GM21529 (cell line): ENCODE data around the gene HDAC3.

Experiments used
- ATAC-seq: cut with Tn5 transposase; IDR thresholded peaks from one replicate; pipeline ENCODE4 v1.9.1; 2021; ENCODE audit not compliant: unreplicated experiment

HDAC3 gene

DNA sequence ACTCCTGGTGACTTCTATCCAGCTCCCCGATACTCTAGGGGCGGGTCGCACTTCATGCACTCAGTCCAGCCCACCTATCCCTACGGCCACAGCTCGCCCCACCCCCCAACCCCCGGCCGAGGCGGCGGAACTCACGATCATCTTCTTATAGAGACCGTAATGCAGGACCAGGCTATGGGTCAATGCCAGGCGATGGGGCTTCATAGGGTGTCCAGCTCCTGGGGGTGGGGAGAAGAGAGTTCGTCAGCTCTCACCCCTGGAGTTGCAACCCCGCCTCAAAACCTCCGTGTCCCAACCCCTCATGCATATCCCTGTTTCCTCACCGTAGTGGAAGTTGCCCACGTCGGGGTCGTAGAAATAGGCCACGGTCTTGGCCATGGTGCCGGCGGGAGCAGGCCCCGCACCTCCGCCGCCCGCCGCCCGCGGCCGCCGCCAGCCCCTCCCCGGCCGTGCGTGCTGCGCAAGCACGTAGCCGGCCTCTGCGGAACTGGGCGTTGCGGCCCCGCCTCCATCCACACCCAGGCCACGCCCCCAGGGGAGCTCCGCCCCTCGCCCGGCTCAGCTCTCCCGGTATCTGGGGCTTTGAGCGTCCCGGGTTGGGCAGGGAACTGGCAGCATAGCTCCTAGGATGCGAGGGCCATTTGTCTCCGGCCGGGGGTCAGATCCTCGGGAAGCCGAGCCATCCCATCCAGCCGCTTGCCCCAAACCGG, at the start of gene HDAC3, which contains the start of gene RELL2:
HDAC3 (minus strand) TSS at position 437 of the 710 bp plus-strand sequence; CDS start at position 378, 59 bp downstream.
RELL2 (plus strand) TSS at position 585 of the 710 bp plus-strand sequence. CDS start 1,229 bp downstream, outside the sequence.
- peak; percentile 72 for ATAC-seq

DNA sequence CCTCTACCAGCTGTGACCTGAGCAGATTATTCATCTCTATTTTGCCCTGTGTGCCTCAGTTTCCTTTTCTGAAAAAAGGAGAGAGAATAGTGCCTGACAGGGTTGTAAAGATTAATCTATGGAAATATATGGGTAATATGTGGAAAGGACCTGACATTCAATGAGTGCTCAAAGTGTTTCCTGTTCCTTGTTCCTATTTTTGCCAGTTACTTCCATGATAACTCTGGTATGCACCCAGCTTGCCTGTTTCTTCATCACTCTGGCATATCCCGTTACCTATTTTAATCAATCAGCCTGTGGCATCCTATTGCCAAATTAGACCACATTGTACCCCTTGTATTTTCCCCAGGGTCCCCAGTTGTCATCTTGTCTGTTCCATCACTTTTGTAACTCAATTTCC, 48.9 kb upstream of the HDAC3 start:
- ATAC-seq = no peak

DNA sequence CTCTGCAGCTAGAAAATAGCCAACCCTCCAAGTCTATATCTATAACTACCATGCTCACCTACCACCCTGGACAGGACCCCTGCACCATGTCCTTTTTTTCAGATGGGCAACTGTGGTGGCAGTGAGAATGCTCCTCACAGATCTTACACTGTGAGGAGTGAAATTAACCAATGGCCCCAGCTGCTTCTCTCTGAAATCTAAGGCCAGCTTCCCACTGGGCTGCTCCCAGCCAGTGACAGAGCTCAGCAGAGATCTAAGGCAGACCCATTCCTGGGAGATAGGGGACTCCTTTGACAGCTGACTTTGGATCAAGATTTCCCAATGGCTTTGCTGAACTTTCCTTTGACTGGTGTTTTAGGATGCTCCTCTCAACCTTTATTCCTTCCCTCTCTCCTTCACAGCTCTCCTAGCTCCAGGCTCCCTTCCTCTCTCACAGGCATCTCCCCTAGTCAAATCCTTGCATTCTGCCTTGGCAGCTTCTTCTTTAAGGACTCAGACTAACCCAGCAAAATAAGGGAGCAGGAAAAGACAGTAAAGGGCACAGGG, 47.0 kb upstream of the HDAC3 start:
- ATAC-seq = no peak

DNA sequence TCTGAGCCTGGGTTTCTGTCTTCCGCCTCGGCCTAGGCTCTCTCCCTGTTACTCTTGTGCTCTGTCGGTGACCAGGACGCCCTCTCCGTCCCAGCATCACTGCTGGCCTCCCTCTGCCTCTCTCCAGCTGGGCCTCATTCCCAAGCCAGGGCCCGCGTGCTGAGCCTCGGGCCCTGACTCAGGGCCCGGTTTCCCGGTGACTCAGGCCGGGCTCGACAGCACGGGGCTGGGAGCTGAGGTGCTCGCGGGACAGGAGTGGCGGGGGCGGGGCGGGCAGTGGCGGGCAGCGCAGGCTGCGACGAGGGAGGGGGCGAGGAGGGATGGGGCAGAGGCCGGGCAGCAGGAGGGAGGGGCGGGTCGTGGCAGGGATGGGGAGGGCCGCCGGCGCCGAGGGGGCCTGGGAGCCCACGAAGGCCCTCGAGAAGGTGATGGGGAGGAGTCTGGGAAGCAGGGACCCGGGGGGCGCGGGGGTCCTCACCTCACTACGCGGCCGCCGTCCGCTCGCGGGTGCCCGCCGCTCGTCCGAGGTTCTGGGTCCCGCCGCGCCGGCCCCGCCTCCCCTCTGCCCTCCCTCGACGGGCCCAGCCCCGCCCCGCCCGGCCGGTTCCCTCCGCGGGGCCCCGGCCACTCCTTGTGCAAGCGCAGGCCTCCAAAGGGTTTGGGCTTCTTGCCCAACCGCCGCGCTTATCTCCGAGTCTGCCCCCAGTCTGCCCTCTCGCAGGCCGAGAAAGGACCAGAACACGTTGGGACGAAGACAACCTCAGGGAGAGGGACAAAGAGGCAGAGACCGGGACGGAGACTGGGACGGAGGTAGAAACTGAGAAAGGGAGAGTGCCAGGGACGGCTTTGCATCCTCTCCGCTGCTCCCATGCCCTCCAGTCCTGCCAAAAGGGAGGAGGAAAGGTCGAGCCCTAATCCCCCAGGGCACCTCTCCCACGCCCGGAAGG, 45.3 kb upstream of the HDAC3 start, which contains the start of gene ARAP3:
ARAP3 (minus strand) TSS at position 536 of the 947 bp plus-strand sequence. CDS start 1,744 bp downstream, outside the sequence.
- ATAC-seq = no peak

DNA sequence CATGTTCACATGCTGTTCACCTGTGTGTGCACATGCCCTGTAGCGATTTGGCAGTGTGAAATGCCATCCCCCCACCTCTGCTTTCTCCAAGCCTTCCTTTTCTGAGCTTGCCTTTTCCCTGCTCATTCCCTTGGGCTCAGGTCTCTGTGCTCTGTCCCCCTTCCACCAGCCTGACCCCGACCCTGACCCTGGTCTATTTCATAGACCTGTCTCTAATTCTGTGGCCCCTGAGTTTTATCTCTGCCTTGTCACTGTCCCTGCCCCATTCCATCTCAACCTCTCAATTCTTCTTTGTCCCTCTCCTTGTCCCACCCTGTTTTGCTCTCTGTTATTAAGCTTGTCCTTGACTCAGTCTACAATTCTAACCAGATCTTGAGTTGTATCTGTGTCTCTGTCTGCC, 44.6 kb upstream of the HDAC3 start:
- no peak for ATAC-seq

DNA sequence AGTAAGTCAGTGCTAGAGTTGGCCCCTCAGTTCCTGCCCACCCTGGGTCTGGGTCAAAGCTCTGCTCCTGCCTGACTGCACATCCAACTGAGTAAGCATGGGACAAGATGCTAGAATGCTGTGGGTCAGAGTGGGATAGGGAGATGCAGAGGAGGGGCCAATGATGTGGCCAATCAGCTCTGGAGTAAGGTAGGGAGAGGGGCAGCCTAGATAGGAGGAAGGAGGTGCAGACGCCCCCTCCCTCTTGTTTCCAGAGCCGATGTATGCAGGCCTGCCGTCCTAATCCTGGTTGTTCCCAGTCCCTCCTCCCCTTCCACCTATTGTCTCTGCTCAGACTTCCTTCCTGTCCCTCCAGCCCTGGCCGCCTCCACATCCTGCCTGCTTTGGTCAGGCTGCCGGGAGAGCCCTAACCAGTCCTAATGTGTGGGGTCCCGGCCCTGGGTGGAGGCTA, 44.1 kb upstream of the HDAC3 start:
- no peak for ATAC-seq

DNA sequence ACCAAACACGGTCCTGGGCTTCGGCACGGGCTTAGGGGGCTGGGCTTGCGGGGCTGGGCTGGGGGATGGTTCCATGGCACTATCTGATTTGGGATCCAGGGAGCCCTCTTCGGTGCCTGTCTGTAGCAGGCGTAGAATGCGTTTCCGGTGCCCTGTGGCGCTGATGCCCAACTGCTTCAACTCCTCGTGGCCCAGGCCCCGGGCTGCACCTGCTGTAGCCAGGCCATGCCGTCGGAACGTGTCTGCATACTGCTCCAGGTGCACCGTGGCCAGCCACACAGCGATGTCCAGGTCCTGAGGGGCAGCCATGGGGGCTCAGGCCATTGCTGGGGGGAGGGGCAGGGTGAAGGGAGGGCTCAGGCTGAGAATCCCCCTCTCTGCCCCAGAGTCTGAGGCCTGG, 43.5 kb upstream of the HDAC3 start:
- ATAC-seq = no peak

DNA sequence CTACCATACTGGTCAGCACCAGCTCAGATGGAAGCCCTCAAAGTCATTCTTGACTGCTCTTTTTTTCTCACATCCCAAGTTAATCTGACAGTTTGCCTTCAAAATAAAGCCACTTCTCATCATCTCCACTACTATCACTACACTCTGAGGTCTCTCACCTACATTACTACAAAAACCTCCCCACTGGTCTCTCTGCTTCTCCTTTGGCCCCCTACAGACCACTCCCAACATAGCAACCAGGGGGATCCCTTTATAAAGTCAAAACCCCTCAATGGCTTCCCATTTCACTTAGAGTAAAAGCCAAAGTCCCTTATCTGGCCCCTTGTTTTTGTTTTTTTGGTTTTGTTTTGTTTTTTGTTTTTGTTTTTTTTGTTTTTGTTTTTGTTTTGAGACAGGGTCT, 40.8 kb upstream of the HDAC3 start:
- no peak for ATAC-seq

DNA sequence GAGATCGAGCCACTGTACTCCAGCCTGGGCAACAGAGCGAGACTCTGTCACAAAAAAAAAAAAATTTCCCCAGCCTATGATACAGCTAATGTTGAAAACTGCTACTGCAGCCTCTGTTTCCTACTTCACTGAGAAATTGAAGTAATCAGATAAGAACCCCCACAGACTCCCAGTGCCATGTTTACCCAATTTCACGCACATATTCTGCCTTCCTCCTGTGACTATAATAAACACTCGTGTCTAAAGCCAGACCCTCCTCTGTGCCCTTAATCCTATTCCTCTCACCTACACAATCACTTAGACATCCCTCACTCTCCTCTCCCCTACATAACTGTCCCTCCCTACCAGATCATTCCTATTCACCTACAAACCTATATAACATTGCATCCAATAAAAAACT, 39.0 kb upstream of the HDAC3 start:
- ATAC-seq = no peak

DNA sequence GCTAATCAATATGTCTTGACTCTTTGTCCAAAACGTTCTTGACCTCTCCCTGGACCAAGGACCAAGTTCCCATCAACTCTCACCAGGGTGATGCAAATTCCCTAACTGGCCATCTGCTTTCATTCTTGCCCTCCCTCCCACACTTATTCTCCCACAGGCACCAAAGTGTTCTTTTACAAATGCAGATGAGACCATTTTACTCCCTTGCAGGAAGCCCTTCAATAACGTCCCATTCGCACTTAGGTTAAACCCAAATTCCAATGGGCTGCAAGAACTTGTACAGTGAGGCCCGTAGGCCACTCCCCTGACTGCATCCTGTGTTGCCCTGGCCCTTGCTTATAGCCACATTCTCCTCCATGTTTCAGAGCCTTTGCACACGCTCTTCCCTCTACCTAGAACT, 38.1 kb upstream of the HDAC3 start:
- ATAC-seq = no peak

DNA sequence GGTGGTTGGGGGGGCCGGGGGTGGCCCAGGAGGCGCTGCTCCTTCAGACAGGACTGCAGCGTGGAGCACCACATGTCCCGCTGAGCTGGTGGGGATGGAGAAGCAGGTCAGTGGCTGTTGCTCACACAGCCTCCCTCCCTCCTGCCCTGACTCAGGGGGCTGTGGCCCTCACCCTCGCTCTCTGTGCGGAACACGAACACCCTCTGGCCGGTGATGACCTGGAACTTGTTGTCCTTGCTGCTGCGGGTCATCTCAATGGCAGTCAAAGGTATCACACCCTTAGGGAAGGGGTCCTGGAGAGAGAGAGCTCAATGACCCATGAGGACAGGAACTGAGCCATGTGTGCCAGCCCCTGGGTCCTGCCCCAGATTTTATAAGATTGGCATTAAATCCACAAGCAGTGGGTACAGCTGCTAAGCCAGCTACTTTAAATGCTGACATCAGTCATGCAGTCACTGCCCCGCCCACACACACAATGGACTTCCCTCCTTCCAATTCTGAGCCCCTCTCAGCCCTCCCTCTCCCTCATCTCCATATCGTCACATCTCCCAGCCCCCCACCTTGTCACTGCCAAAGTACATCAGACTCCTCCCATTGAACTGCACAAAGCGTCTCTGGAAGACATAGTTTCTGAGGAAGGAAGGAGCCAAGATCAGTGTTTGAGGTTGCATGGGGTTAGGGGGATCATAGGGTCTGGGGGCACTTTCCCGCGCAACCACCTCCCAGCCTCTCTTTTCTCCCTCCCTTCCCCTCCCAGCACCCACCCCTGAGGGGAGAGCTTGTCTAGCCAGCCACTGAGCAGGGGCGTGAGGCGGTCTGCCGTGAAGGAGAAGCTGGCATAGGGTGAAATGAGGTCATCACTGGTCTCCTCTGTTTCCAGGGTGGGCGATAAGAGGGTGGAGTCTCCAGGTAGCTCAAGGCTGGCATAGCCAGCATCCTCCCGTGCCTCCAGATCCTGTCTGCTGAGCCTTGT, 36.5 kb upstream of the HDAC3 start:
- no peak for ATAC-seq

DNA sequence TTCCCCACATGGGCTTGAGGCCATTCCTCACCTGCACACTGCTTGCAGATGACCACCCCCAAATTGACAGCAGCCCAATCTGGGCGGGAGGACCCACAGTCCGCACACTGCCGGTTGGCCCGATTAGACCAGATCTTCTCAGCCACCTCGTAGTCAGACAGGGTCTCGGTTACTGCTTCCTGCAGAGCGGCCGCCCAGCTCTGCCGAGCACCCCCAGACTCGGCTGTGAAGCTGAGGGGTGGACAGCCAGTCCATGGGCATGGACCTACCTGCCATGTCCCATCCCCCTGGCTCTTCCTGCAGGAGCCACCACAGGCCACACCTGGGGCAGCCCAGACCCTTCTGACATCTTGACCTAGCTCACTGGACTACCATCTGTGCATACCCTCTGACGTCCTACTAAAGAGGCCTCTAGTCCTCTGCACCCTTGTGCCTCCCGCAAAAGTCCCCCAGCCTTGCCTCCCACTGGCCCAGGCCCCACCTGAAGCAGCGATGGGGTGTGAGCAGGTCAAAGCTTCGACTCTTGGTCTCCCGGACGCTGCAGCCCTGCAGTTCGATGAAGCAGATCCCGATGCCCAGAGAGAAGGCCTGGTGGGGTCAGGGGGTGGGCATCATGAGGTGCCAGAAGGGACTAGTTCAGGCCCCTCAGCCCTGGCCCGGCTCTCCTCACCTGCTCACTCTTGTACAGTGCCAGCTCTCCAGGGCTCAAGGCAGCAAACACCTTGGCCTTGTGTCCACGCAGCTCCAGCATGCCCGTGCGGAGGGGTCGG, 35.6 kb upstream of the HDAC3 start:
- no peak for ATAC-seq

DNA sequence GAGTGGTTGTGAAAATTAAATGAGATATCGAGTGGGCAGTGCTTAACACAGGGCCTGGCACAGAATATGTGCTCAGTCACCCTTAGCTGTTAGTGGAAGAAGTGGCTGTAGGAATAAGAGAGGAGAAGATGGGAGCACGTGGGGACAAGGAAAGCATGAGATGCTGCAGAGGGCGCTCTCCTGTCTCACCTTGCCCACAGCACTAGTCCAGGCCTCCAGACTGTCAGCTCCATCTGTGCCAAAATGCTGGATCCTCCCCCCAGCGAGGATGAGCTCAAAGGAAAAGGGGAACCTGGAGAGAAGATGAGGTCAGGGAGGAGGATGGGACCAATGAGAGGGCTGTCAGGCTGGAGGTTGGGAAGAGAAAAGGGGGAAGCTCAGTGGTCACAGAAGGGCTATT, 32.9 kb upstream of the HDAC3 start:
- ATAC-seq = no peak

DNA sequence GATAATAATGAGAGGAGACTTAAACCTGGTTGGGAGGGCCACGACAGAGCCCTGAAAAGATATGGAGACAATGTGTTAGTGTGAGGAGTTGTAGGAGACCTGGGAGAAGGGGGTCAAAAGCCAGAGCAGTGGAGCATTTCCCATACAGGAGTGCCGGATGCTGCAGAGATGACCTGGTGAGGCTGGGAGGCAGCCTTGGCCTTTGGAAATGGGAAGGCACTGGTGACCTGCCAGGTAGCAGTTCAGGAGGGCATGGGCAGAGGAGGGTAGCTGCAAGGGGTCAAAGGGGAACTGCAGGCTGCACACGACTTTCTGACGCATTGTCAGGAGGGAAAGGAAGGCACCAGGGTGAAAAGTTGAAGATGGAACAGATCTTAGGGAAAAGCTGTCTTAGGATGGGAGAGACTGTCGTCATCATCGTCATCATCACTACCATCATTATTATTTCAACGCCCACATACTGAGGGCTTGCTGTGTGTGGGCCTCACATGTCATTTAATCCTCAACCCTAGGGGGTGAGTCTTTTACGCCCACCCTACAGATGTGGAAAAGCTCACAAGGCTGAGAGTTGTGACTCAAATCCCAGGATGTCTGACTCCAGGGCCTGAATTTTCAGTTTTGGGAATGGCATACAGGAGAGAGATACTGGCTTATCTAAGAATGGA, 32.1 kb upstream of the HDAC3 start:
- no peak for ATAC-seq

DNA sequence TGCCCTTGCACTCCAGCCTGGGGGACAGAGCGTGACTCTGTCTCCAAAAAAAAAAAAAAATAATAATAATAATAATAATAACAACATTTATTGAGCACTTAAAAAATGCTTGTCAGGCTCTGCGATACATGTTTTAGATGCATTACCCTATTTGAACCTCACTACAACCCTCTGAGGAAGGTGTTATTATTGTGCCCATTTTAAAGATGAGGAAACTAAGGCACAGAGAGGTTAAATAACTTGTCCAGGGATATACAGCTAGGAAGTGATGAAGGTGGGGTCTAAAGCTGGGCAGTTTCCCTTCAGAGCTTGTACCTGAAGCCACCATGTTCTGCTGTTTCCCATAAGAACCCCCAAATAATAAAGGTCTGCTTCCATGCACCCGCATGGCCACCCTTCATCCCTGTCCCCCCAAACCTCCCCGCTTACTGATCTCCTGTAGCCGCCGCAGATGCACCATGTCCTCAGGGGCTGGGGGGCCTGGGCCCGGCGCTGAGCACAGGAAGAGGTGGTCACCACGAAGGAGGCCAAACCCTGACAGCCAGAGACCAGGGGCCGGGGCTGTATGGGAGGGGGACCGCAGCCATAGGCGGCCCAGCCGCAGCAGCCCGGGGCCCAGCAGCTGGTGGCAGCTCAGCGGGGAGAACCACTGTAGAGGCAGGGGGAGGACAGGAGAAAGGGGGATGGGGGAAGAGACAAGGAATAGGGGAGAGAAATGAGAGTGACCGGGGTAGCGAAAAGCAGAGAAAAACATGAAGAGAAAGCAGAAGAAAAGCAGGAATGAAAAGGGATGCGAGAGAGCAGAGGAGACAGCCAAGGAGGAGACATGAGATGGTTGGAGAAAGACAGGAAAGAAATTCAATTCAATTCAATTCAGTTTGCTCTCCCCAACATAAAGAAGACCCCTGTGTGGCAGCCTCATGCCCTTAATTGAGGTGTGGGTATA, 29.6 kb upstream of the HDAC3 start:
- ATAC-seq = no peak

DNA sequence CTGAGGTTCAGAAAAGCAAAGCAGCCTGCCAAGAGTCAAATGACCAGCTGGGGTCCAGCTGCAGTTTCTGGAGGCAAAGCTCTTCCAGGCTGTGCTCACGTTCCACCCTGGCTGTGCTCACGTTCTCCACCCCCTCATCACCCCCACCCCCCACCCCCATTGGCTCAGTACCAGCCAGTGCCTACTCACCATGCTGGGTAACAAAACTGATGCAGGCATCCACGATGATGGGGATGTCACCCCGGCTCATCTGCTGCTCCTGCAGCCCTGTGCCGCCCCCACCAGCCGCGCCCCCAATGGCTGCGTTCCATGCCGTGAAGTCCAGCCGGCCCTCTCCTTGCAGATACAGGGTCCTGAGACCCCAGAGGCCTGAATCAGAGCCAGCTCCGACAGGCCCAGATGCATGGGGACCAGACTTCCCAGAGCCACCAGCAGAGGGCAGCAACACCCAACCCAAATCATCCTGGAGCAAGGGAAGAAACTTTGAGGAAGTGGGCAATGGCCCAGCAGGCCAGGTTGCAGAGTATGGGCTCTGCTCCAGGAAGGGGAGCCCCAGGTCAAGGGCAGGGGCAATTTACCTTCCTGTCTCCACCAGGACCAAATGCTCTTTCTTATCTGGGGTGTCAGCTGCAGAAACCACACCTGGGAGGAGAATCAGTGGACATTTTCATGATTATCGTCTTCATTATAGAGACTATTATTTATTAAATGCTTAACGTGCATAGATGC, 28.2 kb upstream of the HDAC3 start:
- ATAC-seq = peak; percentile 98

DNA sequence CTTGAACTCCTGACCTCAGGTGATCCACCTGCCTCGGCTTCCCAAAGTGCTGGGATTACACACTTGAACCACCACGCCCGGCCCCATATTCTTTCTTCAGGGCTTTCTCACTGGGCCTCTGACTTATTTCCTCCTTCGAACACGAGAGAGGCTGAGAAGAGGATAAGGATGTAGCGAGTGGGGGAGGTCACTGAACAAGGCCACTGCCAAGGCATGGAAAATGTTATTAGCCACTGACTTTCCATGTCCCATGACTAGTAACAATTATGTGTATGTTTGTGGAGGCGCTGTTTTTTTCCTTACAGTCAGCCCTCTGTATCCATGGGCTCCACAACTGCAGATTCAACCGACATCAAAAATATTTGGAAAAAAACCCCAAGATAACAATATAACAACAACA, 26.9 kb upstream of the HDAC3 start:
- no peak for ATAC-seq
